HG03558 (cell line): ENCODE results near the gene MRC2.

ENCODE experiments used
- ATAC-seq: cut with Tn5 transposase; IDR thresholded peaks from one replicate; pipeline ENCODE4 v1.9.1; 2021; ENCODE audit warnings: moderate number of reproducible peaks; ENCODE audit not compliant: unreplicated experiment; ENCODE audit errors: extremely low read depth

The MRC2 gene

GRCh38 chr17:62657145-62657665 lies 29.7 kb downstream of the MRC2 start:
- ATAC-seq: no peak

- ATAC-seq: no peak
These were observed 30.2 kb downstream of the MRC2 start for GRCh38 chr17:62657690-62658089.

- ATAC-seq: no peak
These were observed 30.9 kb downstream of the MRC2 start for GRCh38 chr17:62658136-62658920.

- ATAC-seq: no peak
These were observed 33.2 kb downstream of the MRC2 start for GRCh38 chr17:62660629-62661118.

GRCh38 chr17:62661337-62661736 lies 33.9 kb downstream of the MRC2 start:
- ATAC-seq: no peak

- ATAC-seq: no peak
These were observed 35.4 kb downstream of the MRC2 start for GRCh38 chr17:62662855-62663254.

GRCh38 chr17:62663304-62663703 lies 35.8 kb downstream of the MRC2 start:
- ATAC-seq: no peak

- no peak for ATAC-seq
These were observed 37.1 kb downstream of the MRC2 start for GRCh38 chr17:62664336-62665120.

GRCh38 chr17:62665599-62665998 lies 38.1 kb downstream of the MRC2 start:
- ATAC-seq: no peak

- no peak for ATAC-seq
These were observed 38.8 kb downstream of the MRC2 start for GRCh38 chr17:62666061-62666800.

- ATAC-seq: no peak
These were observed 39.5 kb downstream of the MRC2 start for GRCh38 chr17:62666801-62667591.

GRCh38 chr17:62668091-62668804 lies 40.8 kb downstream of the MRC2 start:
- no peak for ATAC-seq

- no peak for ATAC-seq
These were observed 42.8 kb downstream of the MRC2 start for GRCh38 chr17:62670202-62670821.

- no peak for ATAC-seq
These were observed 44.1 kb downstream of the MRC2 start for GRCh38 chr17:62671553-62671952.

GRCh38 chr17:62672957-62673356 lies 45.5 kb downstream of the MRC2 start:
- ATAC-seq: no peak

GRCh38 chr17:62673614-62674362 lies 46.3 kb downstream of the MRC2 start:
- no peak for ATAC-seq

GRCh38 chr17:62674363-62674739 lies 46.9 kb downstream of the MRC2 start:
- no peak for ATAC-seq

- no peak for ATAC-seq
These were observed 47.4 kb downstream of the MRC2 start for GRCh38 chr17:62674841-62675240.
